ENCODE data around the gene MGAT4A.

Gene MGAT4A

GRCh38 chr2:98643496-98644100 lies 87.3 kb downstream of the MGAT4A start:
- DNase-seq (ENCODE audit: low read depth), result no peak
- no peak overlapping the region for H3K4me3 ChIP-seq (ENCODE audit: low read depth, low read length)
- TF ChIP-seq CTCF (IDR thresholded peaks at IDR 0.05; ENCODE audit: low read depth, low read length, missing control alignments), result no peak

- DNase-seq (ENCODE audit: low read depth), result peak; percentile 34
- no peak for TF ChIP-seq CTCF (IDR thresholded peaks at IDR 0.05; ENCODE audit: low read depth, low read length, missing control alignments)
- H3K4me3 ChIP-seq (ENCODE audit: low read depth, low read length), result no peak overlapping the region
Observed at GRCh38 chr2:98637401-98638147, 93.4 kb downstream of the MGAT4A start.

GRCh38 chr2:98634406-98635092 lies 96.4 kb downstream of the MGAT4A start:
- TF ChIP-seq CTCF (IDR thresholded peaks at IDR 0.05; ENCODE audit: low read depth, low read length, missing control alignments), result peak; percentile 56
- no peak overlapping the region for H3K4me3 ChIP-seq (ENCODE audit: low read depth, low read length)
- no peak for DNase-seq (ENCODE audit: low read depth)

- H3K4me3 ChIP-seq (ENCODE audit: low read depth, low read length), result no peak overlapping the region
- TF ChIP-seq CTCF (IDR thresholded peaks at IDR 0.05; ENCODE audit: low read depth, low read length, missing control alignments), result no peak
- DNase-seq (ENCODE audit: low read depth), result no peak
Observed at GRCh38 chr2:98632351-98632750, 98.6 kb downstream of the MGAT4A start.

- no peak for TF ChIP-seq CTCF (IDR thresholded peaks at IDR 0.05; ENCODE audit: low read depth, low read length, missing control alignments)
- DNase-seq (ENCODE audit: low read depth), result no peak
- H3K4me3 ChIP-seq (ENCODE audit: low read depth, low read length), result no peak overlapping the region
Observed at GRCh38 chr2:98623657-98624056, 107.3 kb downstream of the MGAT4A start.

GRCh38 chr2:98617149-98617548 lies 113.8 kb downstream of the MGAT4A start:
- no peak overlapping the region for H3K4me3 ChIP-seq (ENCODE audit: low read depth, low read length)
- DNase-seq (ENCODE audit: low read depth), result no peak
- TF ChIP-seq CTCF (IDR thresholded peaks at IDR 0.05; ENCODE audit: low read depth, low read length, missing control alignments), result no peak
